GM21737 (cell line): ENCODE measurements around the gene CAPN2.

Experiments
- ATAC-seq: cut with Tn5 transposase; IDR thresholded peaks from one replicate; pipeline ENCODE4 v1.9.1; 2021; ENCODE audit warnings: mild to moderate bottlenecking, moderate library complexity; ENCODE audit not compliant: unreplicated experiment

CAPN2 gene

DNA sequence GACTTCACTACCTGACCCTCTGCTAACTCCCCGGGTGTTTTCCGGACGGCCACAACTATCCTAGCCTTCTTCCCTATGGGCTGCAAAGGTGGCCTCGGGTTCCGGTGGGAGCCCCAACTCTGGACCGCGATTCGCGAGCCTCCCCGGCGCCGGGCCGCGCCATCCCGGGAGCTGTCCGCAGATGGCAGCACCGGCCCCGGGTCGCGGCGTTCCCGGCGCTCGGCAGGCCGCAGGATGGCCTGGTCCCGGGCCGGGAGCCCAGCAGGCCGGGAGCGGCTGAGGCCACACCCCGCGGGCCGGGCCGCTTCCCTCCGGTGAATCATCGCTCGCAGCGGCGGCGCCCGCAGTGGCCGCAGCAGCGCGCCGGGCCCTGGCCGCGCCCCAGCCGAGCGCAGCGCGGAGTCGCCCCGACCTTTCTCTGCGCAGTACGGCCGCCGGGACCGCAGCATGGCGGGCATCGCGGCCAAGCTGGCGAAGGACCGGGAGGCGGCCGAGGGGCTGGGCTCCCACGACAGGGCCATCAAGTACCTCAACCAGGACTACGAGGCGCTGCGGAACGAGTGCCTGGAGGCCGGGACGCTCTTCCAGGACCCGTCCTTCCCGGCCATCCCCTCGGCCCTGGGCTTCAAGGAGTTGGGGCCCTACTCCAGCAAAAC is at the start of gene CAPN2:
Gene CAPN2 (plus strand): TSS at position 346 of the 656 bp plus-strand sequence. CDS start 102 bp downstream, at position 448.
- peak; percentile 68 for ATAC-seq

DNA sequence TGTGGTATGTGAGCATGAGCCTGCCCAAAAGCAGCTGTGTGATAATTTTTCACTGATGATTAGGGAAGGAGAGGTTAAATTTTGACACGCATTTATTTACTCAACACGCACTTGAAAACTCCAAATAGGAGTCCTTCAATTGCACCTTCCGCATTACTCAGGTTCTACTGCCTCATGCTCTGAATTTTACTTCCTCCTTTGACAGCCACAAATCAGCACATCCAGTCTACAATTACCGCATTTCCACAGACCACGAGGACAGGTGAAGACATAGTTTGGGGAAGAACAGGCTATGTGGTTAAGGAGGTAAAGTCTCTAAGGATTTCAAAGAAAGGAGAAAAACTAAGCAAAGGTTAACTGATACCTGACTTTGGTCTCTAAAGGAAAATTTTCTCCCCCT is 49.4 kb upstream of the CAPN2 start:
- no peak for ATAC-seq

DNA sequence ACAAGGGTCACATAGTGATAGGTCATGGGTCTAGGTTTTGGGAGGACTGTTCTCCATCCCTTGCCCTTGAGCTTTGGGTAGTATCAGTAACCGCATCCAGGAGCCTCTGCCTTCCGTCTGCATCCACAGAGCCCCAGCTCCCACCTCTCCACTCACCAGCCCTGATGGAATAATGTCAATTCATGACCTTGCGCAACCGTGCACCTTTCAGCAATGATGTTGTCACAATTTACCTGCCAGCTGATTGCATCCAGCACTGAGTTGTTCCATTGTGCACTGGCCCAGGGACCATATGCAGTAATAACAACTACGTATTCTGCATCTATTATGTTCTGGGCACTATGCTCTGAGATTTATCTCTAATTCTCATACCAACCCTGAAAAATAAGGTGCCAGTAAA is 48.2 kb upstream of the CAPN2 start:
- ATAC-seq = no peak

DNA sequence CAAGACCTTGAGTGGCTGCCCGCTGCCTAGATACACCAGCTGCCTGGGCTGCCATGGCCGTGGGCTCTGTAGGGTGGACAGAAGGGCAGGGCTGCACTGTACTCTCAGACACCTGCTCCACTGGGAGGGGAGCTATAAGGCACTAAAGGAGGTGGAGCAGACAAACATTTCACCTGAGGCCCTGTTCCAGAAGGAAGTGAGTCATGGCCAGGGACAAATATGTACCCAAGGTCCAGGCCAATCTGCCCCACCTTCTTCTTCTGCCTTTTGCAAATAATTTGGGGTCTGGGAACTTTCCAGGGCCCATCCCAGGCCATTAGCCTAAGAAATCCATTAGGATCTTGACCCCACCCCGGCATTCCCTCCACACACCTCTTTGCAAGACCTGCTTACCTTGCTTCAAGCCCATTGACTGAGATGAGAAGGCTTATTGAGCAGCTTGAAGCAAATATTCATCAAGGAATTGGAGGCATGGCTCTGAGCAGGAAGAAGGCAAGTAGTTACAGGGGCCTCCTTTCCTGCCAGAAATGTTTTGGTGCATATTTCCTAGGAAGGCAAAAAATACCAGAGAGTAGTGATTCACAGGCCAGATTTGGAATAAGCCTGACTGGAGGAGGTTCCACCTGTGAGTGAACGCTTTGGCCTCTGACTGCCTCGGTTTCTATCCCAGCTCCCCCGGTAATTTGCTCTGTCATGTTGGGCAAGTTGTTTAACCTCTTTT is 46.6 kb upstream of the CAPN2 start, which contains the start of gene CAPN8:
Gene CAPN8 (minus strand): TSS at position 110 of the 721 bp plus-strand sequence. CDS start 55 bp downstream, at position 55.
- ATAC-seq = no peak

DNA sequence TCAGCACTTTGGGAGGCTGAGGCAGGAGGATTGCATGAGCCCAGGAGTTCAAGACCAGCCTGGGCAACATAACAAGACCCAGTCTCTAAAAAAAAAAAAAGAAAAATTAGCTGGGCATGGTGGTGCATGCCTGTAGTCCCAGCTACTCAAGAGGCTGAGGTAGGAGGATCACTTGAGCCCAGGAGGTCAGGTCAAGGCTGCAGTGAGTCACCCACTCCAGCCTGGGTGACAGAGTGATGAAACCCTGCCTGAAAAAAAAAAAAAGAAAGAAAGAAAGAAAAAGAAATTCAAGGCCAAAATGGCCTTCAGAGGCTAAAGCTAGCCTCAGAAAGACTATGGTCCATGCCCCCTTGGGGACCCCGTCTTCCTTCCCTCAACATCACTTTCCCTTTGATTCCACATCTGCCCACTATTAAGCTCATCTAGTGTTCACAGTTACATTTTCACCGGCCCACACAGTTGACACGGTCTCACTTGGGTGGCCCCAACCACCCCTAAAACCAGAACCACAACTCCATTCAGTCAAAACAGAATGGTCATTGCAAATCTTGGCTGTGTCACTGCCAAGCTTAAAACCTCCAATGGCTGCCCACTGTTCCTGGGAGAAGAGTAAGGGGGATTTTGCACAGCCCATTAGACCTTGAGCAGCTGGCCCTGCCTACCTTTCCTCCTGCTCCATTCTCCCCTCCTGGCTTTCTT is 44.7 kb upstream of the CAPN2 start:
- no peak for ATAC-seq

DNA sequence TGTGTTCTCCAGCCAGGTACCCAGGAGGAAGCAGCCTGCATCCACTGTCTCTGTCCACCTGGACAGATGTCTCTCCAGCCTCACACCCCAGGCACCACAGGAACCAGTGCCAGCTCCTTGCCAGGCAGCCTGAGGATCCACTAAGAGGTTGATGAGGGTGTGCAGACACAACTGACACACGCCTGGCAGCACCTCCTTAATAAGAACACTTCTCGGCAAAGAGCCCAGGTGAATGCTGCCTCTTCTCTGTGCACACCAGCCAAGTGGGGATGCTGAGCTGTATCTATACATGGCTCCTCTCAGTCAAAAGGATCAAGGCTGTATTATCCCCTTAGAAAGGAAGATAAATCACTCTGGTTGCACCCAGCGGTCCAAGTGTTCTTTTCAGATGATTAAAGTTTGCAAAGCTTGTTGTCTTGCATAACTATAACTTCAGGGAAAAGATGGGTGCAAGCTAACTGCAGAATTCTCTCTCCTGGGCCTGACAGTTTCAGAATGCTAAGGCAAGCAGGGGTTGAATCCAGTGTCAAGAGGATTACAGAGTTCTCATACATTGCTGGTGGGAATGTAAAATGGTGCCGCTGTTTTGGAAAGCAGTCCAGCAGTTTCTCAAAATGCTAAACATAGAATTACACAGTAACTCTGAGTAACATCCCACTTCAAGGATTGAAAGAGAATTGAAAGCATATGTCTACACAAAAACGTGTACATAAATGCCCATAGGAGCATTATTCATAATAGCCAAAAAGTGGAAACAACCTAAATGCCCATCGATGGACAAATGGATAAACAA is 43.1 kb upstream of the CAPN2 start:
- ATAC-seq = no peak

DNA sequence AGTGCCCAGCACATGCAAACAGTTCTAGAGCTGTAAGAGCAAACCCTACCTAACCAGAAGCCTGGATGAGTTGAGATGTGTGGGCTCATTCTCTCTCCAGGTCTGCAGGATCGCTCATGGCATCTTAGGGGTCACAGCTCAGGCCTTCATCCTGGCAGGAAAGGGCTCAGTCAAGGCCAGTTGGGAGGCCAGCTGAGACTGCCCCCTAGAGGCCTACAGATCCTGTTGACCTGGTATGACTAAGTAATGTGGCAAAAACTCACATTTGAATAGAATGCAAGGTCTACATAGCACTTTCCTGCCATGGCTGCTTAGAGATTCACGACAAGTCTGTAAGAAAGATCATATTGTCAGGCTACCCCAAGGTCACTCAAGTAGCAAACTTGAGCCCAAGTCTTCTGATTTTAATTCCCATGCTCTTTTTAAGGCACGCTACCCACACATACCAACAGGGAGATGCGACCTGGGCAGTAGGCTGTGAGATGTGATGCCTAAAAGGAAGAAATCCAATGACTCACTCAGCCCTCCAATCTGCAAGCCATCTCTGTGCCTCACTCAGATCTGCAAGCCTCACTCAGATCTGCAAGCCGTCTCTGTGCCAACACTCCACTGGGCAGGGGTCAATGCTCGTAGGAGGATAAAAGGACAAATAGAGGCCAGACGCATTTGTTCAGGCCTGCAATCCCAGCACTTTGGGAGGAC is 41.7 kb upstream of the CAPN2 start:
- no peak for ATAC-seq

DNA sequence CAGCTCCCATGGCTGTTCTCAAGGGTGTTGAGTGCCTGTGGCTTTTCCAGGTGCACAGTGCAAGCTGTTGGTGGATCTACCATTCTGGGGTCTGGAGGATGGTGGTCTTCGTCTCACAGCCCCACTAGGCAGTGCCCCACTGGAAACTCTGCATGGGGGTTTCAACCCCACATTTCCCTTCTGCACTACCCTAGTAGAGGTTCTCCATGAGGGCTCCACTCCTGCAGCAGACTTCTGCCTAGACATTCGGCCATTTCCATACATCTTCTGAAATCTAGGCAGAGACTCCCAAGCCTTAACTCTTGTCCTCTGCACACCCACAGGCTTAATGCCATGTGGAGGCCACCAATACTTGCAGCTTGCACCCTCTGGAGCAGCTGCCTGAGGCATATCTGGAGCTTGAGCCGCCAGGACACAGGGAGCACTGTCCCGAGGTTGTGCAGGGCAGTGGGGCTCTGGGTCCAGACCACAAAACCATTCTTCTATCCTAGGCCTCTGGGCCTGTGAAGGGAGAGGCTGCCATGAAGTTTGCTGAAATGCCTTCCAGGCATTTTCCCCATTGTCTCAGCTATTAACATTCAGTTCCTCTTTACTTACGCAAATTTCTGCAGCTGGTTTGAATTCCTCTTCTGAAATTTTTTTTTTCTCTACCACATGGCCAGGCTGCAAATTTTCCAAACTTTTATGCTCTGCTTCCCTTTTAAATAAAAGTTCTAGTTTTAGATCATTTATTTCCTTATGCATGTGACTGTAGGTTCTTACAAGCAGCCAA is 38.0 kb upstream of the CAPN2 start:
- no peak for ATAC-seq

DNA sequence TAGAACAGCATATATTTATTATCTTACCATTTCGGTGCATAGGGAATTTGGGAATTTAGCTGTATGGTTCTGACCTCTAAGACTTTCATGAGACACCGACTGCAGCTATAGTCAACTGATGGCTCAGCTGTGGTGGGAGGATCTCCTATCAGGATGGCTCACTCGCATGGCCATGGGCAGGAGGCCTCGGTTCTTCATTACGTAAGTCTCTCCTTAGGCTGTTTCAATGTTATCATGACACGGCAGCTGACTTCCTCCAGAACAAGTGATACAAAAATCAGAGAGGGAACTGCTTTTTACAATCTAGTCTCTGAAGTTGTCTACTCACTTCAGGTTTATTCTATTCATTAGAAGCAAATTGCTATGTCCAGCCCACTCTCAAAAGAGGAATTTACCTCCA is 33.5 kb upstream of the CAPN2 start:
- no peak for ATAC-seq

DNA sequence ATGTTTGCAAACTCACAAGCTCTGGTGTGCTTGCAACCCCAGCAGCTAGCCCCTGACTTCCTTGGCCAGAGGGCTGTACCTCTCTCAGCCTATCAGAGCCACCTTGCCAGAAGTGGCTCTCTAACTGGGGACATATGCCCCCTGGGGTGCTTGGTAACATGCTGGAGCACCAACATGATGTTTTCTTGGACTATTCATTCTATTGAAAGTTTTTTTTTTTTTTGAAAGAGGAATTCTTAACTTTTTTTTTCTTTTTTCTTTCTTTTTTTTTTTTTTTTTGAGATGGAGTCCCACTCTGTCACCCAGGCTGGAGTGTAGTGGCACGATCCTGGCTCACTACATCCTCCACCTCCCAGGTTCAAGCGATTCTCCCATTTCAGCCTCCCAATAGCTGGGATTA is 32.2 kb upstream of the CAPN2 start:
- no peak for ATAC-seq

DNA sequence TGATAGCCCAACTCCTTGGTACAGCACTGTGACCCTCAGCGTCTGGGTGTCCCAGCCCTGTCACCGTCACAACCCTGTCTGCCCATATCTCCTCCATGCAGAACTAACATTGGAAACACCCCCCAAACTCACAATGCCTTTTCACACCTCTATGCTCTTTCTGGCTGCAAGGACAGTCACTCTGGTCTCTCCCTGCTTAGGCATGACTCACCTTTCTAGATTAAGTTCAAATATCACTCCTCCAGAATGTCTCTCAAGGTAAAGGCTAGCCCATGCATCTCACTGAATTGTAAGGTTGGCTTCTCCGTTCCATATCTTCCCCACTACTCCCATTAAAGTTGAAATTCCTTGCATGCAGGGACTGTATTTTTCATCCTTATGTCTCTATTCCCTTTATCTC is 29.8 kb upstream of the CAPN2 start:
- no peak for ATAC-seq

DNA sequence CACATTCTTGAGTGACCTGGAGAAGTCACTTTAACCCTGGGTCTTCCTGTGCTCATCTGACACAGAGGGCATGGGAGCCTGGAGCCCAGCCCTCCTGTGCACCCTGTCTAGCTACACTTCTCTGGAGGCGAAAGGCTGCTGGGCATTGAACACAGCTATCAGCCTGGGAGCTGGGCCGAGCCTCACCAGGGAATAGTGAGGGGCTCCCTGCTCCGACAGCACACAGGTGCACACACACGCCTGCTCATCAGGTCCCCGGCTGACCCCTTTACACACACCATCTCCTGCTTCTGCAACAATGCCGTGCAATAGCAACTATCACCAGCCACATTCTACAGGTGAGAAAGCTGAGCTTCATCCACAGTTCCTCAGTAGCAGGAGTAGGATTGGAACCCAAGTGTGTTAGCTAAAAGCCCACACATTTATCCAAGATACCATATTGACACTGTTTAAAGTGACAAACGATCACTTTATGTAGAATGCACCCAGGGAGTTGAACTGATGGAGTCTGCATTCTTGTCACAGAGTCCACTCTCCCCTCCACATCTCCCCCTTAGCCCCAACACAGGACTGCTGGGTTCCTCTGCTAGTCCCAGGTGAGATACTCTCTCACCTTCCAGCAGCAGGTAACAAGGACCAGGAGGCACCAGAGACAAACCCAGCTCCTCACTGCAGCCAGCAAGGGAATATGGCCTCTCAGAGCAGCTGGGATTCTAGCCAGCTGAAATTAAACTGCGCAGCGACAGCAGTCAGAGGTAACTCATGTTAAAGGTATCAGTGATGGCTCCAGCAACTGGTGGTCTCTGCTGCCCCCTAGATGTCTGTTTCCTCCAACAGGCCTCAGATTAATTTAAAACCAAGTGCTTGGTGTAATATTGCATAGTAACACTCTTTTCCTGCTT is 28.5 kb upstream of the CAPN2 start:
- ATAC-seq = no peak

DNA sequence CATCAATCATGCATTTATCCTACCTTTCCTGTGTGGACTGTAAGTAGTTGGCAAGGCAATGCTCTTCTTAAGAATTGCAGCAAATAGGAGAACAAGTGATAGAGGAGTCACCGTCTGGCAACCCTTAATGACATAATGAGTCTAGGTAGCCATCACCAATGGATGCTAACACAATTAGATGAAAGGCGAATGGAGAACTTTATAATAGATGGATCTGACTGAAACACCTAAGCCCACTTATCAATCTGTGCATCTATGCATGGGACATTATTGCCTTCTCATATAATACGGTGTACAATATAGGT is 27.9 kb upstream of the CAPN2 start:
- ATAC-seq = no peak

DNA sequence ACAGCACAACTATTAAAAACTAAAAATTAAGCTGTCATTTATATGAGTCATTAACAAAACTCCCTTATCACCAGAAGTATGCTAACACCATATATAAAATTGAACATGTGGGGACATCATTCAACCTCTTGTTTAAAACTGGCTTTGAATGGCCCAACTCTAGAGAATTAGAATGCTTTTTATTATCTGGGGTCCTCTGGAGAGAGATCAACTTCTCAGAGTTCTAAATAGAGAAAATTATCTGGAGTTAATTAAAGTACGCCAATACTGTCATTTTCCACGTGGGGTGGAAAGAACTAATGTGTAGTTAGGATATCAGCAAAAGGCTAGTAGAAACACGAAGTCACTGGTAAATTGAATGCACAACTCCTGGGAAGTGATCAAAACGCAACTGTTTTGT is 21.2 kb upstream of the CAPN2 start:
- no peak for ATAC-seq

DNA sequence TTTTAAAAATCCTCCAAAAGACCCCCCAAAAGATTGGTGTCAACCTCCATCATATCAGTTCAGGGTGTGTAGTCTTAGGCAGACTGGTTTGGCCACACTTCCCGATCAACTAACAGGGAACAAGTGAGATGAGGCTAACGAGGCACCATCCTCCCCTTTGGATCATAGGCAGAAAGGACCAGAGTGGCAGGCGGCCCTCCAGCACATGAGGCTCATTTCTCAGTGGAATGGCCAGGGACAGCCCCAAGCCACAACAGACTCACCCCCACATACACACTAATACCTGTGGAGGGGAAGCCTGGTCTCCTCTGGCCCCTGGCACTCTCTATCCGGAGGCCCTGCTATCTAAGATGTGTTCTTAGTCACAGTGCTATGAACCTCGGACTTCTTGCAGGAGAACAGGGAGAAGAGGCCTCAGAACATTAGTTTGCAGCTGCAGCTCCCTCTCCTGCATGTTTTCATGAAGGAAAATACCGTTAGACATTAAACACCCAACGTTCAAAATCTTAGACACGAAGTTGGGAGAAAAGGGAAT is 17.3 kb upstream of the CAPN2 start:
- no peak for ATAC-seq

DNA sequence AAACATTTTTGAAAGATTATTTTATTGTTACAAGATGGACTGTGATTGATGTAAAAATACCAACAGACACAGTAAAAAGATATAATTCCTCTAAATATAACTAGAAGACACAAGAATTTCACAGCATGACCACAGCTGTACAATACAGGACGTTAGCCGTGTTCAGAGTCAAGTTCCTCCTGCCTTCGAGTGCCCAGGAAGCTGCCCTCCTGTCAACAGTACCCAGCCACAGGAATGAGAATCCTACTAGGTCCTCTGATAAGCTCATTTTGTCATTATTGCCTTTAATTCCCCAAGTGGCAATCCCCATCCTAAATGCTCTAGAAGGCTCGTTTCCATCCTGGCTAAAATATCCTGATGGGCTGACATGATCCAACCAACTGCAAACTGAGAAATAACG is 16.4 kb upstream of the CAPN2 start:
- ATAC-seq = no peak

DNA sequence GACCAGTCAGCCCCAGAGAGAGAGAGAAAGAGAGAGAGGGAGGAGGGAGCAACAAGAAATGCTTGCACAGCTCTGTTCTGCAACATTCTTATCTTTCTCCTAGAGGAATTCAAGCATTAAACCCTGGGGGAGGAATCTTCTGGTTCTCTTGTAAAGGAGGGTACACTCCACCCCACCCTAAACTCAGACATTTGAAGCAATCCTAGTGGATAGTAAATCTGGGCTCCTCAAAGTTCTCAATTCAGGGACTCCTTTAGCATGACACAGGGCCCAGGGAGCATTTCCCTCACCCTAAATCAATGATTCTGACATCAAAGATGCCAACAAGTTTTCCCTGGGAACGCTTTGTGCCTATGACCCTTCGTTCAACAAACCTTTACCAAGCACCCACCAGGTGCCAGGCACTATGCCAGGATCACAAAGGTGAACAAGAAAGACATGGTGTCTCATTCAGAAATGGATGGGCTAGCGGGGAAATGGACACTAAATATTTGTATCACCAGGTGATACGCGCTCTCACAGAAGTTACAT is 11.9 kb upstream of the CAPN2 start:
- ATAC-seq = no peak

DNA sequence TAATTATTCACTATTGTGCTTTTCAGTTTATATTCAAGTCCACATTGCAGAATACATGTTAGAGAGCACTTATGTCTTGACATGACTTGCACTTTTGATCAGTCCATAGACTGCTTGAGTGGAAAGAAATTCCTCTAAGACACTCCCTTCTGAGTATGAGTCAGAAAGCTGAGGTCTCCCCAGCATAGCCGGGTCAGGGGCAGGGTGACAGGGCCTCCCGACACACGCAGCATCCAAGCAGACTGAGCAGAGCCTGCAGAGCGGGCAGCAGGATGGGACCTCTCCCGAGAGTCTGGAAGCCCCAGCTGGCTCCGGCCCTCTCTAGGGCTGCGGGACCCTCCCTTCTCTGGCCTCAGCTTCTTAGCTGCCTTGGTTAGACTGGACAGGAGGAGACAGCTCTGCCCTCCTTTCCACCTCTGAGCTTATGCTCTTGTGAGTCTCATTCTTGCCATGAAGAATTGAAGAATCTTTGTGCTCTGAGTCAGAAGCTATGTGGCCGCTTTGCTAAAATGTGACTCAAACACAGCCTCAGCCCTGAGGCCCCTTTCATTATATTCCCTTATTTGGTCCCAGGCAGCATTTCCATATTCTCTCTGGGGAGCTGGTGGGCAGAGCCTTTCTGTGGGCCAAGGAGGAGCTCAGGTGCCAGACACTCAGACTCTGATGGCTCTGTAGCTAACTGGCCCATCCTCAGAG is 11.2 kb upstream of the CAPN2 start:
- ATAC-seq = no peak
